ENCODE measurements around the gene CNTN2.

CNTN2 gene

GRCh38 chr1:205102404-205102803 lies 59.4 kb downstream of the CNTN2 start:
- no peak for TF ChIP-seq MAX (IDR thresholded peaks at IDR 0.05; ENCODE audit: low read depth, low read length)
- no peak for TF ChIP-seq POLR2A (IDR thresholded peaks at IDR 0.05; ENCODE audit: extremely low read depth, insufficient read length)
- TF ChIP-seq MYC (IDR thresholded peaks at IDR 0.05; ENCODE audit: low read depth, low read length), result no peak
- TF ChIP-seq CTCF (IDR thresholded peaks at IDR 0.05; ENCODE audit: low read depth, low read length), result no peak
- DNase-seq (ENCODE audit: low read depth), result no peak
- no peak overlapping the region for H3K4me3 ChIP-seq (ENCODE audit: low read depth, low read length)

GRCh38 chr1:205107327-205107726 lies 64.3 kb downstream of the CNTN2 start:
- no peak for DNase-seq (ENCODE audit: low read depth)
- TF ChIP-seq MAX (IDR thresholded peaks at IDR 0.05; ENCODE audit: low read depth, low read length), result no peak
- no peak for TF ChIP-seq POLR2A (IDR thresholded peaks at IDR 0.05; ENCODE audit: extremely low read depth, insufficient read length)
- TF ChIP-seq MYC (IDR thresholded peaks at IDR 0.05; ENCODE audit: low read depth, low read length), result no peak
- TF ChIP-seq CTCF (IDR thresholded peaks at IDR 0.05; ENCODE audit: low read depth, low read length), result no peak
- H3K4me3 ChIP-seq (ENCODE audit: low read depth, low read length), result no peak overlapping the region

- TF ChIP-seq MYC (IDR thresholded peaks at IDR 0.05; ENCODE audit: low read depth, low read length), result no peak
- no peak for TF ChIP-seq CTCF (IDR thresholded peaks at IDR 0.05; ENCODE audit: low read depth, low read length)
- no peak for TF ChIP-seq MAX (IDR thresholded peaks at IDR 0.05; ENCODE audit: low read depth, low read length)
- no peak for TF ChIP-seq POLR2A (IDR thresholded peaks at IDR 0.05; ENCODE audit: extremely low read depth, insufficient read length)
- no peak for DNase-seq (ENCODE audit: low read depth)
- H3K4me3 ChIP-seq (ENCODE audit: low read depth, low read length), result no peak overlapping the region
These were observed 65.5 kb downstream of the CNTN2 start for GRCh38 chr1:205108464-205108863.

GRCh38 chr1:205109269-205109668 lies 66.3 kb downstream of the CNTN2 start:
- TF ChIP-seq POLR2A (IDR thresholded peaks at IDR 0.05; ENCODE audit: extremely low read depth, insufficient read length) (no peak), MYC (IDR thresholded peaks at IDR 0.05; ENCODE audit: low read depth, low read length) (no peak), CTCF (IDR thresholded peaks at IDR 0.05; ENCODE audit: low read depth, low read length) (no peak)
- DNase-seq (ENCODE audit: low read depth), result no peak
- H3K4me3 ChIP-seq (ENCODE audit: low read depth, low read length), result no peak overlapping the region

- no peak for DNase-seq (ENCODE audit: low read depth)
- H3K4me3 ChIP-seq (ENCODE audit: low read depth, low read length), result no peak overlapping the region
- TF ChIP-seq MYC (IDR thresholded peaks at IDR 0.05; ENCODE audit: low read depth, low read length) (no peak), CTCF (IDR thresholded peaks at IDR 0.05; ENCODE audit: low read depth, low read length) (no peak), POLR2A (IDR thresholded peaks at IDR 0.05; ENCODE audit: extremely low read depth, insufficient read length) (no peak)
These were observed 66.7 kb downstream of the CNTN2 start for GRCh38 chr1:205109711-205110110.

- TF ChIP-seq MYC (IDR thresholded peaks at IDR 0.05; ENCODE audit: low read depth, low read length), result no peak
- no peak for TF ChIP-seq MAX (IDR thresholded peaks at IDR 0.05; ENCODE audit: low read depth, low read length)
- TF ChIP-seq CTCF (IDR thresholded peaks at IDR 0.05; ENCODE audit: low read depth, low read length), result no peak
- no peak for TF ChIP-seq POLR2A (IDR thresholded peaks at IDR 0.05; ENCODE audit: extremely low read depth, insufficient read length)
- no peak for DNase-seq (ENCODE audit: low read depth)
- H3K4me3 ChIP-seq (ENCODE audit: low read depth, low read length), result no peak overlapping the region
These were observed 68.3 kb downstream of the CNTN2 start for GRCh38 chr1:205111354-205111753.
